ENCODE results near the gene IL33. TPM values are rescaled to one million over a fixed set of nuclear protein-coding genes. Genes with fewer than 3 reads are reported as not detected.

IL33 gene
- total and polyA plus RNA-seq, 2 experiments from 2014 or later = not detected

- Histone ChIP-seq H3K27ac (no peak overlapping the region), H3K4me1 (ENCODE audit: low read depth) (no peaks in the 10 kb centered on the region), H3K27me3 (no peaks in the 10 kb centered on the region), H3K36me3 (no peaks in the 10 kb centered on the region), H3K4me3 (no peak overlapping the region), H3K9me3 (ENCODE audit: low read depth) (no peaks in the 10 kb centered on the region)
- peak; percentile 39 to 76 for DNase-seq (ENCODE audit: low read depth in 1 of 2, low spot score in 1 of 2)
- TF ChIP-seq CTCF (IDR thresholded peaks at IDR 0.05; ENCODE audit: low read depth, low read length) = peak; percentile 57
Measured at GRCh38 chr9:6305954-6306563, 90.5 kb downstream of the IL33 start.

Other genes starting within 250 kb of the IL33 start
- gene RANBP6, start 200.2 kb upstream of the IL33 start, total RNA-seq = 16.0 and 18.0 TPM in 2 replicates
- 17.1 and 23.8 TPM in 2 replicates for gene RANBP6, start 200.2 kb upstream of the IL33 start, polyA plus RNA-seq
- not detected in 2 replicates for gene TPD52L3, start 112.6 kb downstream of the IL33 start, total RNA-seq
- gene TPD52L3, start 112.6 kb downstream of the IL33 start, polyA plus RNA-seq = not detected in 2 replicates
- 25.5 and 38.6 TPM in 2 replicates for gene UHRF2, start 197.4 kb downstream of the IL33 start, total RNA-seq
- gene UHRF2, start 197.4 kb downstream of the IL33 start, polyA plus RNA-seq = 18.1 and 19.6 TPM in 2 replicates